ENCODE data around the gene MYO18A.

DNA sequence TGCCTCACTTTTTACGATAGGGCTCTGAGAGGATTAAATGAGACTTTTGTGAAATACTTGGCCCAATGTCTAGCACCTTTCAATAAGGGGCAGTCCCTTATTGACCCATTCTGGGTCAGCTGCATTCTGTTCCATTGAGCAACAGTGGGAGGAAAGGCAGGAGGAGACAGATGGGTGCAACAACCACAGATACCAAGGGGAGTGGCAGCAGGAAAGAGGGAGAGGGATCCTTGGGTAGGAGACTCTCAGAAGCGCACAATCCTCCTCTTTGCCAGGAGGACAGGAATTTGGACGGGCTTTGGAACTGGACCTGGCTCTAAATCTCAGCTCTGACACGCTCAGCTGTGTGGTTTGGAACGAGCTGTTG lies 133.7 kb downstream of the MYO18A start:
- TF ChIP-seq POLR2A (IDR thresholded peaks at IDR 0.05): no peak
- TF ChIP-seq, protein P1, sequence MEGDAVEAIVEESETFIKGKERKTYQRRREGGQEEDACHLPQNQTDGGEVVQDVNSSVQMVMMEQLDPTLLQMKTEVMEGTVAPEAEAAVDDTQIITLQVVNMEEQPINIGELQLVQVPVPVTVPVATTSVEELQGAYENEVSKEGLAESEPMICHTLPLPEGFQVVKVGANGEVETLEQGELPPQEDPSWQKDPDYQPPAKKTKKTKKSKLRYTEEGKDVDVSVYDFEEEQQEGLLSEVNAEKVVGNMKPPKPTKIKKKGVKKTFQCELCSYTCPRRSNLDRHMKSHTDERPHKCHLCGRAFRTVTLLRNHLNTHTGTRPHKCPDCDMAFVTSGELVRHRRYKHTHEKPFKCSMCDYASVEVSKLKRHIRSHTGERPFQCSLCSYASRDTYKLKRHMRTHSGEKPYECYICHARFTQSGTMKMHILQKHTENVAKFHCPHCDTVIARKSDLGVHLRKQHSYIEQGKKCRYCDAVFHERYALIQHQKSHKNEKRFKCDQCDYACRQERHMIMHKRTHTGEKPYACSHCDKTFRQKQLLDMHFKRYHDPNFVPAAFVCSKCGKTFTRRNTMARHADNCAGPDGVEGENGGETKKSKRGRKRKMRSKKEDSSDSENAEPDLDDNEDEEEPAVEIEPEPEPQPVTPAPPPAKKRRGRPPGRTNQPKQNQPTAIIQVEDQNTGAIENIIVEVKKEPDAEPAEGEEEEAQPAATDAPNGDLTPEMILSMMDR (IDR thresholded peaks at IDR 0.05): no peak
